ENCODE results near the gene MAP3K7. TPM values are rescaled to one million over a fixed set of nuclear protein-coding genes. Genes with fewer than 3 reads are reported as not detected.

MAP3K7 gene
- total RNA-seq, 1 donor from 2014 or later = 20.6 TPM

DNA sequence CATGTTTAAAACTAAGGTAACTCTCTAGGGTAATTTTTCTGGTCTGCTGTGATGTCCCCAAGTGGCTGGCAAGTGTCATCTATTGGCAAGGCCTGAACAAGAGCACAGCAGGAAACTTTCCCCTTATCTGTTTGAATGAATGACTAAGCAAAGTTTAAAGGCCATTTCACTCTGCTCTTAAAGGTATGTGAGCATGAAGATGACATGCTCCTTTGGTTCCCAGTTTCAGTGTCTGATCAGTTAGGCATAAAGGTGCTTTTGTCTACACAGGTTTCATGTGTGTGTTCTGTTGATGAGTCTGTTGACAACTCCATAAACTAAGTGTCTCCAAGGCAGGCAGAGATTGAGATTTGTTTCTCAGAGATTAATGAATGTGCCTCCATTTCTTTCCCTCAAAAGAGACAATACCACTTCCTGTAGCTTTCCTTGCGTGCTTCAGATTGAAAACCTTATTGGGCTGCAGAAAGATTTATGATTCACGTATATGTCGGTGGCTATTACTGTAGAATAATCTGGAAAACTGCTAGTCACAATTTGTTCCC, 83.9 kb downstream of the MAP3K7 start:
- TF ChIP-seq, protein P1, sequence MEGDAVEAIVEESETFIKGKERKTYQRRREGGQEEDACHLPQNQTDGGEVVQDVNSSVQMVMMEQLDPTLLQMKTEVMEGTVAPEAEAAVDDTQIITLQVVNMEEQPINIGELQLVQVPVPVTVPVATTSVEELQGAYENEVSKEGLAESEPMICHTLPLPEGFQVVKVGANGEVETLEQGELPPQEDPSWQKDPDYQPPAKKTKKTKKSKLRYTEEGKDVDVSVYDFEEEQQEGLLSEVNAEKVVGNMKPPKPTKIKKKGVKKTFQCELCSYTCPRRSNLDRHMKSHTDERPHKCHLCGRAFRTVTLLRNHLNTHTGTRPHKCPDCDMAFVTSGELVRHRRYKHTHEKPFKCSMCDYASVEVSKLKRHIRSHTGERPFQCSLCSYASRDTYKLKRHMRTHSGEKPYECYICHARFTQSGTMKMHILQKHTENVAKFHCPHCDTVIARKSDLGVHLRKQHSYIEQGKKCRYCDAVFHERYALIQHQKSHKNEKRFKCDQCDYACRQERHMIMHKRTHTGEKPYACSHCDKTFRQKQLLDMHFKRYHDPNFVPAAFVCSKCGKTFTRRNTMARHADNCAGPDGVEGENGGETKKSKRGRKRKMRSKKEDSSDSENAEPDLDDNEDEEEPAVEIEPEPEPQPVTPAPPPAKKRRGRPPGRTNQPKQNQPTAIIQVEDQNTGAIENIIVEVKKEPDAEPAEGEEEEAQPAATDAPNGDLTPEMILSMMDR (IDR thresholded peaks at IDR 0.05; ENCODE audit: borderline replicate concordance) = no peak
- intact Hi-C loops (cut with micrococcal nuclease) = no loop called here
- Histone ChIP-seq H3K4me3 (no peak overlapping the region), H3K27ac (replicated peaks) (no peak overlapping the region), H3K27me3 (ENCODE audit: low read depth) (no peaks in the 10 kb centered on the region), H3K36me3 (no peaks in the 10 kb centered on the region), H3K9me3 (replicated peaks) (peaks cover 5% of the 10 kb centered on the region), H3K4me1 (no peaks in the 10 kb centered on the region)
- no peak for DNase-seq

DNA sequence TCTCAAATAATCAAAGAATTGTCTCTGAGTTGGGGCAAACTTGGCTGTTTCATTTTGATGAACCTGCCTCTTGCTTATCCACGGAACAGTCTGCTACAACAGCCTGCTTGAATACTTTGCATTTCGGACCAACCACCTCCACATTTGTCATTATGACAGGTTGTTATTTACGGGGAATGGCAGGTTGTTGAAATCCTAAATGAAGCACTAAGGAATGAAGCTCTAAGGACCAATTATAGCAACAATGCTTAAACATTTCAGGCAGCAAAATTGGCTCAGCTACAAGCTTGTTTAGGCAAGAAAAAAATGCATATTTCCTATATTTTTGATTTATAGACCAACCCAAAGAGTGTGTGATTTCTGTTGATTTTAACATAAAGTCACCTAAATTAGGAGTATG, 84.5 kb downstream of the MAP3K7 start:
- Histone ChIP-seq H3K4me1 (no peaks in the 10 kb centered on the region), H3K27me3 (ENCODE audit: low read depth) (no peaks in the 10 kb centered on the region), H3K9me3 (replicated peaks) (no peaks in the 10 kb centered on the region), H3K36me3 (no peaks in the 10 kb centered on the region), H3K27ac (replicated peaks) (no peak overlapping the region), H3K4me3 (no peak overlapping the region)
- intact Hi-C loops (cut with micrococcal nuclease) = no loop called here
- DNase-seq = no peak
- TF ChIP-seq, protein P1 (IDR thresholded peaks at IDR 0.05; ENCODE audit: borderline replicate concordance) = no peak

DNA sequence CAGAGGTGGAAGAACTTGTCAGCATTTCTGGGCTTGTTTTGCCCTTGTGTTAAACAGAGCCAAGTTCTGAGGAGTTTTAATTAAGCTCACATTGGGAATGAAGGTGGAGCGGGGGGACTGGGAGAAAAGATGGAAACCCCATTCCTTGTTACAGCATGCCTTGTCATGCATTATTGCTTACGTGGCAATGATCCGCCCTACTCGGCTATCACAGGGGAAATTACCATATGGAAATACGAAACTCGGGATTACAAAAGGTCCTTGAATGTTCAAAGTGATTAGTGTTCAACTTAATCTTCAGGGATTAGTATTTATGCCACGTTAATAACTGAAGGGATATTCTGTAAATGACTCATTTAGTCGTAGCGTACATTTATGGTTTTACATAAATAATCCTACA, 86.4 kb downstream of the MAP3K7 start:
- intact Hi-C loops (cut with micrococcal nuclease) = no loop called here
- Histone ChIP-seq H3K36me3 (no peaks in the 10 kb centered on the region), H3K4me1 (no peaks in the 10 kb centered on the region), H3K4me3 (no peak overlapping the region), H3K9me3 (replicated peaks) (no peaks in the 10 kb centered on the region), H3K27me3 (ENCODE audit: low read depth) (no peaks in the 10 kb centered on the region), H3K27ac (replicated peaks) (no peak overlapping the region)
- TF ChIP-seq, protein P1 (IDR thresholded peaks at IDR 0.05; ENCODE audit: borderline replicate concordance) = no peak
- DNase-seq = no peak

DNA sequence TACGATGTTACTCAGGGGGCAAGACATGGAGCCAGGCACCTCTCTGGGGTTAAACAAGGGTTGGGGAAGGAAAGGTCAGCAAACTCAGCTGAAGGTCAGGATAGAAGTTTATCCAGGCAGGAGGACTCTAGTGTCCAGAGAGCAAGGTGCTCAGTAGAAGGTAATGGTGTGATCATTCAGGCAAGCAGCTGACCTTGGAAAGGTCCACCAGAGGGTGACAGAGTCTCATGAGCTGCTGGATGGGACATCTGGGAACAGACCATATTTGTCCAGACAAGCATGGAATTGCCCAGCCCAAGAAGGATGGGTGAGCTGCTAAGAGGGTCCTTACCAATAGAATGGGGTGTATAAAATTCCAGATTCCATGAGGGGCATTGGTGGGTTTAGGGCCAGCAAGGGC, 89.5 kb downstream of the MAP3K7 start:
- Histone ChIP-seq H3K4me3 (no peak overlapping the region), H3K4me1 (no peaks in the 10 kb centered on the region), H3K27me3 (ENCODE audit: low read depth) (no peaks in the 10 kb centered on the region), H3K36me3 (no peaks in the 10 kb centered on the region), H3K9me3 (replicated peaks) (no peaks in the 10 kb centered on the region), H3K27ac (replicated peaks) (no peak overlapping the region)
- no peak for DNase-seq
- TF ChIP-seq, protein P1 (IDR thresholded peaks at IDR 0.05; ENCODE audit: borderline replicate concordance) = peak; percentile 23
- intact Hi-C loops (cut with micrococcal nuclease) = no loop called here

DNA sequence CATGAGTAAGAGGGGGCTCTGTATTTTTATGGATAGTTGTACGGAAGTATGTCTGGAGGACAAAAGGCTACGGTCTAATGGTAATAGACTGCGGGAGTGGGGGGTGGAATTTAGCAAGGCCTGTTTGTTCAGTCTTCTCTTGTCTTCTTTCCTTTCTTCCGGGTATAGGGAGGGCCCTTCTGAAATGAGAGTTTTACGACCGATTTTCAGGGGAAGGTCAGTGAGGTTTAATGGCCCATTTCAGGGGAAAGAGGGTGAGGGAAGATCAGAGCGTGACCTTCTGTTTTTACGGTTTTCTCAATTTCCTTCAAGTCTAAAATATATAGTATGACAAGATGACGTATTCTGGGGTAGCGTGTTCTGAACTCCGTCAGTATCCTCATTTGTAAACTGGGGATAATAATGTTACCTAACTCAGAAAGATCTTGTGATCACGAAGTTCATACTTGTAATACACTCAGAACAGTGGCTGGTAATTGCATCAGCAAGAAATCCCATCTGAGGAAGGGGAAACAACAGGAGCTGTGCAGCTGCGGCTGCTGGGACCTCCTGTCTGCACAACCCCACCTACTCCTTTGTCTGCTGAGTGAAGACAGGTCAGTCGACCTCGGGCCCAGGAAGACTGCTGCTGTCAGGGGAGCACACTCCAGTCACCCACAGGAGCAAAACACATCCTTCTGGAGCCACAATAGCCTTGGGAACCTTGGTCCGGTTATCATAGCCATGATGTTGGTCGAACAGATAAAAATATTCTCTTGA, 90.4 kb downstream of the MAP3K7 start:
- DNase-seq = no peak
- peaks cover 3% of the 10 kb centered on the region for H3K27me3 ChIP-seq (ENCODE audit: low read depth)
- H3K36me3 ChIP-seq = no peaks in the 10 kb centered on the region
- no peak overlapping the region for H3K27ac ChIP-seq (replicated peaks)
- H3K4me1 ChIP-seq = no peaks in the 10 kb centered on the region
- H3K4me3 ChIP-seq = no peak overlapping the region
- TF ChIP-seq, protein P1 (IDR thresholded peaks at IDR 0.05; ENCODE audit: borderline replicate concordance) = no peak
- intact Hi-C loops (cut with micrococcal nuclease) = no loop called here
- H3K9me3 ChIP-seq (replicated peaks) = no peaks in the 10 kb centered on the region
